NCI-H146 treated with DMSO at 0.1 percent for 48 hours (cell line): ENCODE results near the gene EMID1.

Experiments
- DNase-seq: peaks from one replicate; lab custom pipeline; 2025; ENCODE audit not compliant: unreplicated experiment; lab: John Stamatoyannopoulos, UW

The EMID1 gene

GRCh38 chr22:29259253-29259899 is 53.7 kb downstream of the EMID1 start:
- DNase-seq: no peak

GRCh38 chr22:29260031-29260560 is 54.4 kb downstream of the EMID1 start:
- DNase-seq: no peak

GRCh38 chr22:29260601-29261315 is 55.1 kb downstream of the EMID1 start:
- DNase-seq: no peak

- DNase-seq: no peak
These were observed 58.1 kb downstream of the EMID1 start for GRCh38 chr22:29263791-29264276.

- DNase-seq: no peak
These were observed 59.6 kb downstream of the EMID1 start for GRCh38 chr22:29265305-29265704.

GRCh38 chr22:29265929-29266328 is 60.2 kb downstream of the EMID1 start:
- DNase-seq: no peak

GRCh38 chr22:29266564-29267461 is 61.1 kb downstream of the EMID1 start:
- no peak for DNase-seq

- no peak for DNase-seq
These were observed 61.8 kb downstream of the EMID1 start for GRCh38 chr22:29267462-29267857.

- peak; percentile 76 for DNase-seq
These were observed 62.3 kb downstream of the EMID1 start, which contains the start of the genes EWSR1 and RHBDD3 for GRCh38 chr22:29267858-29268510. TSS of gene EWSR1 (plus strand) at chr22:29268268. CDS start at chr22:29268337, 69 bp downstream. TSS of gene RHBDD3 (minus strand) at chr22:29267981. CDS start at chr22:29265626, 2,355 bp downstream.

- DNase-seq: peak; percentile 21
These were observed 63.0 kb downstream of the EMID1 start for GRCh38 chr22:29268511-29269229.

- no peak for DNase-seq
These were observed 63.5 kb downstream of the EMID1 start for GRCh38 chr22:29269230-29269604.

- DNase-seq: no peak
These were observed 64.2 kb downstream of the EMID1 start for GRCh38 chr22:29269731-29270474.

GRCh38 chr22:29270475-29271271 is 65.0 kb downstream of the EMID1 start:
- no peak for DNase-seq

GRCh38 chr22:29272624-29273023 is 66.9 kb downstream of the EMID1 start:
- DNase-seq: no peak

- no peak for DNase-seq
These were observed 69.5 kb downstream of the EMID1 start for GRCh38 chr22:29275167-29275566.

- DNase-seq: no peak
These were observed 70.3 kb downstream of the EMID1 start for GRCh38 chr22:29275819-29276565.

- DNase-seq: no peak
These were observed 72.2 kb downstream of the EMID1 start for GRCh38 chr22:29277927-29278326.

GRCh38 chr22:29284196-29284595 is 78.5 kb downstream of the EMID1 start:
- DNase-seq: no peak
